HCT116 (cell line): Measurements from ENCODE around the gene PDZRN4.

ENCODE experiments used
- ATF3 ChIP-seq: IDR thresholded peaks from 2 replicates; pipeline ENCODE4 v1.6.1; 2012
- CTCF ChIP-seq, 3 experiments: fragments of 200-600 bp in 1 of 3; sonication (generic) in 1 of 3; IDR thresholded peaks in 2 of 3; conservative IDR thresholded peaks in 1 of 3; 2 replicates each; pipeline ENCODE4 v1.5.1; 2012 to 2017; ENCODE audit warnings: low read depth in 2 of 3, low read length in 2 of 3, antibody characterized with exemption in 1 of 3, borderline replicate concordance in 1 of 3, control low read depth in 1 of 3, mild to moderate bottlenecking in 1 of 3, mixed read lengths in 1 of 3, mixed run types in 1 of 3, moderate library complexity in 1 of 3; ENCODE audit not compliant: insufficient read depth in 1 of 3
- ELF1 ChIP-seq: IDR thresholded peaks from 2 replicates; pipeline ENCODE4 v1.6.1; 2012; ENCODE audit warnings: low read depth, borderline replicate concordance
- EZH2phosphoT487 ChIP-seq: fragments of 200-600 bp; IDR thresholded peaks from 2 replicates; pipeline ENCODE4 v1.6.1; 2018; ENCODE audit warnings: antibody characterized with exemption, borderline replicate concordance
- MAX ChIP-seq: IDR thresholded peaks from 2 replicates; pipeline ENCODE4 v1.6.1; 2012
- POLR2A ChIP-seq: IDR thresholded peaks from 2 replicates; pipeline ENCODE4 v1.7.0; 2011; ENCODE audit warnings: borderline replicate concordance; ENCODE audit not compliant: insufficient read depth, insufficient read length; ENCODE audit errors: extremely low read depth
- RAD21 ChIP-seq: IDR thresholded peaks from 2 replicates; pipeline ENCODE4 v1.6.1; 2012; ENCODE audit warnings: low read depth, mild to moderate bottlenecking
- ZBTB33 ChIP-seq: IDR thresholded peaks from 2 replicates; pipeline ENCODE4 v1.6.1; 2011; ENCODE audit warnings: mild to moderate bottlenecking, low read length, moderate library complexity; ENCODE audit not compliant: insufficient replicate concordance; ENCODE audit errors: extremely low read depth

GRCh38 chr12:41468341-41468740, 280.2 kb downstream of the PDZRN4 start:
- TF ChIP-seq RAD21 (no peak), CTCF (IDR thresholded peaks at IDR 0.05 in 2 of 3, conservative IDR thresholded peaks at IDR 0.05 in 1 of 3; ENCODE audit: borderline replicate concordance in 1 of 3, insufficient read depth in 1 of 3, low read depth in 2 of 3, low read length in 2 of 3) (no peak), POLR2A (no peak), MAX (no peak), ELF1 (no peak), ZBTB33 (no peak), ATF3 (no peak), EZH2phosphoT487 (no peak)
